Stimulated activated CD8-positive, alpha-beta memory T cell treated with anti-CD3 and anti-CD28 coated beads, Interleukin-4, amount 100 ng/mL, for 48 hours (primary cell): Measurements from ENCODE around the gene BRAP.
"Not testable (repeated sequence)": the region's sequence is repeated elsewhere in the genome, so short reads cannot be mapped to it uniquely, and the experiment has no call there.

Experiments
- DNase-seq: peaks from one replicate; pipeline ENCODE4 v3.0.0-alpha.2; 2020

Gene BRAP

DNA sequence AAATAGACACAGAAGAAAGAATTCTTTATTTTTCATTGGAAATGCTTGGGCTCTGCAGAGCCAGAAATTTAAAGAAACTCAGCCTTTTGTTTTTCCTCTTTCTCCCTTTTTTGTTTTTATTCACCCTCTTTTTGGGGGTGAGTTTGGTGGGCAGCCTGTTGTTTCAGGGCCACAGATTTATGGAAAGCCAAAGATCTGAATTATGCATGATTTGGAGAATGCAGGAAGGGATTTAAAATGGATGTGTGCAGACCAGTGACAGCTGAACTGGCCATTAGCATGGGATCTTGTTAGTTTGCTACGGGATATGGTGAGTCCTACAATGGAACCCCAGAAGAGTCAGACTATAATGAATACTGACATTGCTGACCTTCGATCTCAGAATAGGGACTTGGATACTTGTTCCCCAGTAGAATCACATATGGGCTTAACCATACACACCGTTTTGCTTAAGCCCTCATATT lies 79.0 kb downstream of the BRAP start:
- DNase-seq: no peak

DNA sequence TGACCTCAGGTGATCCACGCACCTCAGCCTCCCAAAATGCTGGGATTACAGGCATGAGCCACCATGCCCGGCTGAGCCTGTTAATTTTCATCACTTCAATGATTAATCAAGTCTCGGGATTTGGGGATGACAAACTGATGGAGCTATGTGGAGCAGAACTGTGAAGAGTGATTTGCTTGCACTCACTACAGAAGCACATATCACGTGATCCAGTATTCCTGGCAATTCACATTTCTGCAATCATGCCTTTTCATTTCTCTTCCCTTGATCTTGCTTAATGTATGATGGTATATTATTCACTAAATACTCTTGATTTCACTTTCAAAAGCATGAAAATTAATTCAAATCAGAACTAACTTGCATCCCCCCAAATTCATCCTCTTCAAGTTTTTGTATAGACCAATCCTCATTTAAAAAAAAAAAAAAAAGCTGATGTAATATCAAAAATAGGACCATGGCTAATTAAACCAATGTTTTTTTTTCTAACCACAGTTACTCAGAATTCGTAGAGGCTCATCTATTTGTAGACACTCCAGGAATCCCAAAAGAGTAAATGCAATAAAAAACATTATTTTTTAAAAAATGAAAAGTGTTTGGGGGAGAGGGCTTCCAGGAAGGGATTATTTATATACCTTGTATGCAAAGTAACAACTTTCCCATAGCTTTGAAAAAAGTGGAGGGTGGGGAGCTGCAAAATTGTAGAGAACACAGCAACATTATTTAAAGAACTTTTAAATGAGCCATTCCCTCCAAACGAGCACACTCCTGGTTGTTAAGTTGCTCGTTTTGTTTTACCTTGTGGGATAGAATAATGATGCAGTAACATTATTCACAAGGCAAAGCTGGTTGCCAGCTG lies 79.6 kb downstream of the BRAP start:
- no peak for DNase-seq

DNA sequence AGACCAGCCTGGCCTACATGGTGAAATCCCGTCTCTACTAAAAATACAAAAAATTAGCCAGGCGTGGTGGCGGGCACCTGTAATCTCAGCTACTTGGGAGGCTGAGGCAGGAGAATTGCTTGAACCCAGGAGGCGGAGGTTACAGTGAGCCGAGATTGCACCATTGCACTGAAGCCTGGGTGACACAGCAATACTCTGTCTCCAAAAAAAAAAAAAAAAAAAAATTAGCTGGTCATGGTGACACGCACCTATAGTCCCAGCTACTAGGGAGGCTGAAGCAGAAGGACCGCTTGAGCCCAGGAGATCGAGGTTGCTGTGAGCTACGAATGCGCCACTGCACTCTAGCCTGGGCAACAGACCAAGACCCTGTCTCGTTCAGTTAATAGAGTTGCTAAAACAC lies 82.9 kb downstream of the BRAP start:
- not testable (repeated sequence) for DNase-seq

DNA sequence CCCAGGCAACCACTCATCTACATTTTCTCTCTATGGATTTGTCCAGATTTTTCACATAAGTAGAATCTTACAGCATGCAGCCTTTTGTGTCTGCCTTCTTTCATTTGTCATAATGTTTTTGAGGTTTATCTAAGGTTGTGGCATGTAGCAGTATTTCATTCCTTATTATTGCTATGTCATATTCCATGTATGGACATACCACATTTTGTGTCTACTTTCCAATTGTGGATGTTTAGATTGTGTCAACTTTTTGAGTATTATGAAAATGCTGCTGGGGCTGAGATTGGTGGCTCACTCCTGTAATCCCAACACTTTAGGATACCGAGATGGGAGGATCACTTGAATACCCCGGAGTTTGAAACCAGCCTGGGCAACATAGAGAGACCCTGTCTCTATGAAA lies 83.4 kb downstream of the BRAP start:
- DNase-seq: no peak

DNA sequence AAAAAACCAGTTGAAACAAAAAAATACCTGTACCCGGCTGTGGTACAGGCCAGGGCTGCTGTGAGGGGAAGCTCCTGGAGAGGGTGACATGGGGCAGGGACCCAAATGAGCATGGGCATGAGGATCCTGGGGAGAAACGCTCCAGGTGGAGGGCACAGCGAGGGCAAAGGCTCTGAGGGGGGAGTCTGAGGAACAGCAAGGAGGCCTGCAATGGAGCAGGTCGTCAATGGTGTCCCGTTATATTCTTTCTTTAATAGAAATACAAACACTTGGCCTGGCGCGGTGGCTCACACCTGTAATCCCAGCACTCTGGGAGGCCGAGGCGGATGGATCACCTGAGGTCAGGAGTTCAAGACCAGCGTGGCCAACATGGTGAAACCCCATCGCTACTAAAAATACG lies 84.8 kb downstream of the BRAP start:
- not testable (repeated sequence) for DNase-seq

DNA sequence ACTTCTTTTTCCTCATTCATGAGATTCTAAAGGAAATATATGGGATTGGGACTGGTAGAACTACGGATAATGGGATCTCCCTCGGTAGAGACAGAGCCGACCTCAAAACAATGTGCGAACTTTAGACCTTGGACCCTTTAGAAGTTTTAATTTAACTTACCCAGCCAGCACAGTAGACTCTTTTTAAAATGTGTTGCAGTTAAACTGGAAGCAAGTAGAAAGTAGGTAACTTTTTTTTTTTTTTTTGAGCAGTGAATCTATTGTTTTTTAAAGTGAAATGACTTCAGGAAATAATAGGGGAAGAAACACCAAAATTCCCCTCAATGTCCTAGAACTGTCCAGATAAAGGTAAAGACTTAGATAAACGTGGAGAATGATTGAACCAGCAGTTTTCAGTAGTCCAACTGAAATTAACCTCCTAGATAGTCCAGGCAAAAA lies 85.5 kb downstream of the BRAP start:
- no peak for DNase-seq

DNA sequence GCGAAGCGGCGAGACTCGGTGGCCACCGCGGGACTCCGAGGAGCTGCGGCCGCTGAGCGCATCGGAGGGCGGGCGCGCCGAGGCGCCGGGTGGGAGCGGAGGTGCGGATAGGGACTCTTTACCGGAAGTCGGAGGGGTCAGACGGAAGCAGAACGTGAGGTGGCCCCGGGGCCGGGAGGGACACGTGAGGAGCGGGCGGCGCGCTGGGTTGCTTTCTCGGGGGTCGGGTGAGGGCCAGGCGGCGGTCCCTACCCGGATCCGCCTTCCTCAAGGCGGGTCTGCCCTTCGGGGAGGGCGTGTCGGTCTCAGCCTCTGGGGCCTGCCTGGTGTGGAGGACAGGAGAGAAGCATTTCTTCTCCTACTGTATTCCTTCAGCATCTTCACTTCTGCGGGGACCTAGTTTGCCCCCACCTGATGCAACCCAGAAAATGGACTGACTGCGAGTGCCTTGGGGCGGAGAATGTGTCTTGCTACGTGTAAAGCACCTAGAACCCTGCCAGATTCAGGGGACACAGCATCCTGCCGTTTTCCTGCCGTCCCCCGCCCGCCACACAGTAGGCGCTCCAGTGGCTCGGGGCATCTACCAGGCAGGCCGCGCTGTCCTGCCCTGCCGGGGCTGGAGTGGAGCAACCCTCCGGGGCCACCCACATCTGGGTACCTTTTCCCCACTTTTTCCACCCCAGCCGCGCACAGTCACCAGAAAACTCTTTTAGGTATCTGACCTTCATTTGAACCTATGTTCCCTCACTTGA lies 86.1 kb downstream of the BRAP start:
- DNase-seq: peak; percentile 93

DNA sequence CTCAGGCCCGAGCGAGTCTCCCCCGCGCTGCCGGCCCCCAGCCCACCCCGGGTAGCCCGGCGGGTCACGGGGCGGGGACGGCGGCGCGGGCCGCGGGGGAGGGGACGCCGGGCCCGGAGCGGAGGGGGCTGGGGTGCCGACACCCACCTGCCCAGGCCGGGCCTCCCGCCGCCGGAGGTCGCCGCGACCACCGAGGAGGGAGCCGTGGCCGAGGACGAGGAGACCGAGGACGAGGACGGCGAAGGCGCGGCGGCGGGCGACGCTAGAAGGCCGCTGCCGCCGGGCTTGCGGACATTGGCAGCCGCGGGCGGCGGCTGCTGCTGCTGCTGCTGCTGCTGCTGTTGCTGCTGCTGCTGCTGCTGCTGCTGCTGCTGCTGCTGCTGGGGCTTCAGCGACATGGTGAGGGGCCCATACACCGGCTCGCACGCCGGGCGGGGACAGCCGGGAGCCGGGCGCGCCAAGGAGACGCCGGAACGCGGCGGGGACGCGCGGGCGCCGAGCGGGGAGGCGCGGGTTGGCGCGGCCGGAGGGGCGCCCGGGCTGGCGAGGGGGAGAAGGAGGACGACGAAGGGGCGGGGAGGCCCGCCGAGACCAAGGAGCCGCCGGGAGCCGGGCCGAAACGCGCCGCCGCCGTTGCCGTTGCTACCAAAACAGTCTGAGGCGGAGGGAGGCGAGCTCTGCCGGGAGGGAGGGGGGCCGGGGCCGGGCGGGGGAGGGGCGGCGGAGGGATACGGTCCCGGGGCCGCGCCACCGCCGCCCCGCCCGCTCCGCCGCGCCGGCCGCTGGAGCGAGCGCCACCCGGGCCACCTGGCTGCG lies 86.9 kb downstream of the BRAP start, which contains the start of gene ATXN2:
TSS of gene ATXN2 (minus strand) at position 679 of the 816 bp plus-strand sequence. CDS start at position 398, 281 bp downstream.
- peak; percentile 67 for DNase-seq

DNA sequence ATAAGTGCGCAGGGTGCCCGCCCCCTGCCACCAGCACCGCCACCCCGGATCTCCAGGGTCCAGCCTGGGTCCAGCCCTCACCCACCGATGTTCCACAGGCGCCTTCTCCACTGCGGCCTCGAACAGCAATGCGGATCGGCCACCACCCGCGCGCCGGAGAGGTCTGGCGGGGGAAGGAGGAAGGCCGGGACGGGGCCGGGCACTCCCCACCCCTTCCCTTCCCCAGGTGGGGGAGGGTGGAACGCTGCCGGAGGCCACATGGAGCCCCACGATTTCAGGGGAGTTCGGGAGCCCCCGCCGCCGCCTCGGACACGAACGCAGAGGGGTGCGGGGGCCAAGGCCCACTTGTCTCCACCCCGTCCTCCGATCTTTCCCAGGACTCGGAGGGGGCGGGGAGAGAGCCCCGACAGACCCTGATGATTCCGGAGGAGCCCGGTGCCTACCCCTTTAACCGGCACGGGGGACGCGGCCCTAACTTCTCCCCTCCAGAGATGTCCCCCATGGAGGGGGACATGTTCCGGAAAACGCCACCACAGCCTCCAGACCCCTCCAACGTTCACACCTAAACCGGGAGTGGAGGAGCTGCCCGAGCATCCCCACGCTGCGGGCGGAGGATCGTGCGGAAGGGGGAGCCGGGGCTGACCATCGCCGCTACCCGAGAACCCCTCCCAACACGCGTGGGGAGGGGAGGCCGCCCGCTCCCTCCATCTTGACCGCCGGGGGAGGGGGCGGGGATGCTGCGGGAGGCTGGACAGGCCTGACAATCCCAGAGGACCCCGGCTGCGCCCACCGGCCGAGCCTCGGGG lies 87.7 kb downstream of the BRAP start:
- DNase-seq: peak; percentile 57

DNA sequence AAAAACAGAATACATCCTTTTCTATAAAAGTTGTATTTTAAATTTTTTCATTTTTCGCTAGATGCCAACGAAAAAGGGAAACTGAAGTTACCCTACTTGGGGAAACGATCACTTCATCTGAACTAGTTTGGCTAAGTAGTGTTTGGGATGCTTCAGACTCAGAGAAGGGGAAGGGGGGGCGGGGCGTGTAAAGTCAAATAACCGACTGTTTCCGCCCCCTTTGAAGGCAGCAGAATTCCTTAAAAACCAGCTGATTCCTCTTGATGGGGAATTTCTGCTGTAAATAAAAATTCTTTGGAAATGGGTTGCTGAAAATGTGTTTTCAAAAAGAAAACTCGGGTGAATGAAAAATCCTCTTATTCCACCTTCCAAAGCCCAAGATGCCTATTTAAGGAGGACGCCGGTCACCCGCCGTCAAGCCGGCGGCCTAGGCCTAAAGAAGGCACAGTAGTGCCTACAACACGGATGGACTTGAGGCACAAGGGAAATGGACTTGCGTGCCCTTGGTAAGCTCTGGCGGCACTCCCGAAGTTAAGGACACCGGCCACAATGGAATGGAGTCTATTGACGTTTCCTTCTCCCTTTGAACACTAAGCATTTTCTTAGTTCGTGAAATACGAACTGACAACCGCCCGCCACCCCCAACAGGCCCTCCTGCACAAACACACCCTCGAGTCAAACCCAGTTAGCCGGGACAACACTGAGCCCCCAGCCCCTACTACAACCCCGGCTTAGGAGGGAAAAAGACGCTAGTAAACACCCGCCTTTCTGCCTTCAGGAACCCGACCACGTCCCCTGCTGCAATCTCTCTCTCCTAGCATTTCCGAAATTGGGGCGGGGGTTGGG lies 88.5 kb downstream of the BRAP start:
- peak; percentile 37 for DNase-seq

DNA sequence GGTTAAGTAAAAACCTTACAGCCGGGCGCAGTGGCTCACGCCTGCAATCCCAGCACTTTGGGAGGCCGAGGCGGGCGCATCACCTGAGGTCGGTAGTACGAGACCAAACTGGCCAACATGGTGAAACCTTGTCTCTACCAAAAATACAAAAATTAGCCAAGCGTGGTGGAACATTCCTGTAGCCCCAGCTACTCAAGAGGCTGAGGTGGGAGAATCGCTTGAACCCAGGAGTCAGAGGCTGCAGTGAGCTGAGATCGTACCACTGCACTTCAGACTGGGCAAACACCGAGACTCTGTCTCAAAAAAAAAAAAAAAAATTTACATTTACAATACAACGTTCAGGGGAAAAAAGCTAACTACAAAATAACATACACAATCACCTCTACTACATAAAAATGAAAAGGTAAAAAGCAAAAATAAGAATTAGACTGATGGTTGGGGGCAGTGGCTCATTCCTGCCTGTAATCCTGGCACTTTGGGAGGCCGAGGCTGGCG lies 90.4 kb downstream of the BRAP start:
- not testable (repeated sequence) for DNase-seq
